K562 (cell line): ENCODE results near the gene MCM5. TPM values are rescaled to one million over a fixed set of nuclear protein-coding genes. Genes with fewer than 3 reads are reported as not detected.

Experiments used
- ATAC-seq: fragments of 200-7000 bp; cut with Tn5 transposase; 3 replicates; pipeline ENCODE4 v1.9.1; 2020; ENCODE audit warnings: moderate library complexity
- BruUV-seq: library from RNA; stranded (reverse); fragments of 400-500 nt; replicated peaks from 2 replicates; lab custom pipeline; 2021; lab: Mats Ljungman, UMichigan
- CTCF ChIA-PET: fragments of 300-600 bp; formaldehyde crosslinking; extraction: SDS; loops from one replicate; lab custom pipeline; 2021; ENCODE audit warnings: low intra/inter-chr PET ratio; lab: Yijun Ruan, JAX
- POLR2A ChIA-PET: fragments of 300-600, 350-650 bp; sonication (Branson Sonifier 250); formaldehyde crosslinking; extraction: SDS; loops from one replicate; lab custom pipeline; 2021; ENCODE audit warnings: antibody characterized with exemption, inconsistent platforms; lab: Yijun Ruan, JAX
- DNase-seq, 4 experiments: peaks; one replicate each; pipeline versions ENCODE4 v3.0.0 to v3.0.0-alpha.2; 2011 to 2018; ENCODE audit warnings: low spot score in 3 of 4, mixed read lengths in 3 of 4; ENCODE audit errors: extremely low read depth in 1 of 4
- FAIRE-seq: peaks from 2 replicates; lab custom pipeline; 2011; peaks lifted over from hg19 to GRCh38; lab: Jason Lieb, UNC
- H2AFZ ChIP-seq: 2 replicates; pipeline ENCODE4 v1.6.0; 2011; ENCODE audit warnings: low read depth, low read length, control low read depth, inconsistent platforms
- H3K27ac ChIP-seq: fragments of 200-600 bp; 3 replicates; pipeline ENCODE4 v1.8.0; 2011; ENCODE audit warnings: low read depth, mild to moderate bottlenecking, control low read depth, inconsistent platforms, low read length, moderate library complexity, mixed read lengths; ENCODE audit errors: extremely low read depth
- H3K27me3 ChIP-seq, 2 experiments: fragments of 300-600 bp in 1 of 2; 2 replicates in 1 of 2; 3 replicates in 1 of 2; pipeline versions ENCODE4 v1.6.0 to v1.8.0; 2011; ENCODE audit warnings: inconsistent platforms in 2 of 2, low read length in 2 of 2, mild to moderate bottlenecking in 1 of 2, mixed read lengths in 1 of 2, moderate library complexity in 1 of 2; ENCODE audit not compliant: control insufficient read depth in 2 of 2, insufficient read depth in 2 of 2
- H3K36me3 ChIP-seq: fragments of 300-600 bp; 3 replicates; pipeline ENCODE4 v1.8.0; 2011; ENCODE audit warnings: mild to moderate bottlenecking, low read length, inconsistent platforms; ENCODE audit not compliant: control insufficient read depth, insufficient read depth
- H3K4me1 ChIP-seq, 2 experiments: fragments of 200-600 bp in 1 of 2; replicated peaks in 1 of 2; 2 replicates in 1 of 2; 3 replicates in 1 of 2; pipeline versions ENCODE4 v1.5.1 to v1.8.0; 2011; ENCODE audit warnings: inconsistent platforms in 2 of 2, low read length in 2 of 2, mild to moderate bottlenecking in 1 of 2, mixed read lengths in 1 of 2, moderate library complexity in 1 of 2; ENCODE audit not compliant: control insufficient read depth in 2 of 2, insufficient read depth in 2 of 2
- H3K4me2 ChIP-seq: 2 replicates; pipeline ENCODE4 v1.6.1; 2011; ENCODE audit warnings: low read length, control low read depth, inconsistent platforms, mixed read lengths; ENCODE audit not compliant: insufficient read depth
- H3K4me3 ChIP-seq: fragments of 200-600 bp; sonication (generic), shearing (Covaris generic); 2 replicates; pipeline ENCODE4 v1.5.1; 2016; ENCODE audit warnings: control low read depth, inconsistent platforms
- H3K79me2 ChIP-seq: fragments of 200-600 bp; 3 replicates; pipeline ENCODE4 v1.8.0; 2011; ENCODE audit warnings: low read length, inconsistent platforms; ENCODE audit not compliant: control insufficient read depth, insufficient read depth
- H3K9ac ChIP-seq, 2 experiments: 2 replicates each; pipeline versions ENCODE4 v1.6.0 to v1.6.1; 2011; ENCODE audit warnings: low read depth in 2 of 2, low read length in 2 of 2, control low read depth in 1 of 2, inconsistent platforms in 1 of 2, mild to moderate bottlenecking in 1 of 2, mixed read lengths in 1 of 2; ENCODE audit not compliant: insufficient read depth in 1 of 2
- H3K9me1 ChIP-seq: one replicate; pipeline ENCODE4 v1.6.0; 2011; ENCODE audit warnings: inconsistent platforms, mild to moderate bottlenecking, low read length, moderate library complexity; ENCODE audit not compliant: control insufficient read depth, insufficient read depth
- H3K9me3 ChIP-seq: replicated peaks from 2 replicates; pipeline ENCODE4 v1.5.1; 2011; ENCODE audit warnings: low read depth, low read length, inconsistent platforms; ENCODE audit not compliant: control insufficient read depth, insufficient read depth
- H4K20me1 ChIP-seq: replicated peaks from 2 replicates; pipeline ENCODE4 v1.6.1; 2011; ENCODE audit warnings: low read length, inconsistent platforms, mixed read lengths; ENCODE audit not compliant: control insufficient read depth, insufficient read depth
- CBX3 ChIP-seq, 2 experiments: IDR thresholded peaks; 1 replicate in 1 of 2; 2 replicates in 1 of 2; pipeline ENCODE4 v1.6.1; 2012; ENCODE audit warnings: inconsistent platforms in 2 of 2, low read length in 2 of 2, borderline replicate concordance in 1 of 2, control low read depth in 1 of 2
- CBX5 ChIP-seq: IDR thresholded peaks from 2 replicates; pipeline ENCODE4 v1.6.1; 2014; ENCODE audit warnings: low read depth, borderline replicate concordance
- DMBX1 ChIP-seq: fragments of 250-450 bp; sonication (Bioruptor Pico); IDR thresholded peaks from 2 replicates; pipeline ENCODE4 v1.8.0; 2022; ENCODE audit warnings: inconsistent platforms, mild to moderate bottlenecking, moderate library complexity, borderline replicate concordance
- DNMT1 ChIP-seq: fragments of 450-650 bp; IDR thresholded peaks from 2 replicates; pipeline ENCODE4 v1.6.1; 2016; ENCODE audit warnings: antibody characterized with exemption, mild to moderate bottlenecking
- ELF2 ChIP-seq: fragments of 250-450 bp; sonication (Bioruptor Pico); IDR thresholded peaks from 2 replicates; pipeline ENCODE4 v1.5.0; 2021; ENCODE audit warnings: mild to moderate bottlenecking
- MCM3 ChIP-seq: fragments of 450-650 bp; IDR thresholded peaks from 2 replicates; pipeline ENCODE4 v1.6.1; 2016
- MEF2A ChIP-seq: IDR thresholded peaks from 2 replicates; pipeline ENCODE4 v1.6.1; 2011; ENCODE audit warnings: low read depth, mild to moderate bottlenecking, low read length, moderate library complexity; ENCODE audit not compliant: control insufficient read depth
- RFX5 ChIP-seq: IDR thresholded peaks from 2 replicates; pipeline ENCODE4 v1.6.1; 2011; ENCODE audit warnings: low read depth, mild to moderate bottlenecking, improper control_type of control experiment, low read length
- U2AF2 ChIP-seq: fragments of 200-400 bp; formaldehyde crosslinking; optimal IDR thresholded peaks from 2 replicates; pipeline ENCODE3; 2017; ENCODE audit warnings: low read depth, mild to moderate bottlenecking, low read length
- ZFP36 ChIP-seq: fragments of 150-350 bp; IDR thresholded peaks from 2 replicates; pipeline ENCODE4 v1.6.1; 2018; ENCODE audit warnings: low read length, low read depth; ENCODE audit not compliant: partially characterized antibody
- ZNF785 ChIP-seq: fragments of 250-450 bp; sonication (Bioruptor Pico); IDR thresholded peaks from 2 replicates; pipeline ENCODE4 v1.4.0; 2020; ENCODE audit warnings: mild to moderate bottlenecking
- WGBS: fragments of 100-300 bp; shearing (Covaris generic); methylation state at CpG from one replicate; pipeline ENCODE4 v1.1.6; 2016; ENCODE audit warnings: low coverage, mixed read lengths; ENCODE audit not compliant: insufficient coverage; ENCODE audit errors: missing lambda C conversion rate; 5-methylcytosine and 5-hydroxymethylcytosine counted together
- in situ Hi-C: fragments of 300-500 bp; cut with MboI; formaldehyde crosslinking; loops from 4 replicates; pipeline ENCODE4 v1.15.0; 2018; ENCODE audit warnings: inconsistent platforms, mixed read lengths
- intact Hi-C: fragments of 100-400 bp; cut with micrococcal nuclease; formaldehyde crosslinking; loops from 2 replicates; pipeline ENCODE4 v1.14.2; 2022
- polyA plus RNA-seq, 8 experiments: library from polyadenylated mRNA; depleted of rRNA in 4 of 8; stranded (reverse) in 5 of 8; unstranded in 3 of 8; fragments of >200 nt; fragmentation: Nextera tagmentation in 2 of 8; fragmentation: Illumina TruSeq in 1 of 8; extraction: Ambion mirVana in 2 of 8; extraction: Trizol in 1 of 8; gene quantifications; 2 replicates each; pipeline versions ENCODE4 v1.2.1 to v1.2.3, GENCODE V29; 2011 to 2014; ENCODE audit warnings: inconsistent platforms in 1 of 8, missing spikeins in 1 of 8
- total RNA-seq, 7 experiments: library from RNA; depleted of rRNA in 6 of 7; stranded (reverse); fragments of >200 nt in 6 of 7; fragmentation: Illumina TruSeq in 2 of 7; extraction: Trizol in 2 of 7; gene quantifications; 2 replicates each; pipeline versions ENCODE4 v1.2.1 to v1.2.3, GENCODE V29; 2011 to 2021; ENCODE audit warnings: low replicate concordance in 1 of 7
- TF ChIP-seq, protein P1 (sequence below): sonication (generic); formaldehyde crosslinking; IDR thresholded peaks from 2 replicates; pipeline ENCODE4 v1.8.1; 2023; ENCODE audit warnings: mild to moderate bottlenecking, missing genetic modification reagents

Gene MCM5
- total and polyA plus RNA-seq, 9 of the 15 experiments (the other 6 are each of a cell fraction or from before 2014, with no cell fraction given): 5.6 to 180 (median 66.1) TPM

- Histone ChIP-seq H3K36me3 (no peaks in the 10 kb centered on the region), H3K9me1 (no peaks in the 10 kb centered on the region), H3K9ac (no peak within 1 kb of the TSS), H3K9me3 (no peaks in the 10 kb centered on the region), H3K4me1 (peaks cover 20 to 24% of the 10 kb centered on the region in 2 experiments), H2AFZ (no peak within 1 kb of the TSS), H4K20me1 (no peaks in the 10 kb centered on the region), H3K27ac (no peak within 1 kb of the TSS), H3K4me2 (no peak within 1 kb of the TSS), H3K27me3 (no peaks in the 10 kb centered on the region), H3K4me3 (no peak within 1 kb of the TSS), H3K79me2 (no peaks in the 10 kb centered on the region)
- BruUV-seq: no TSS peak
- intact Hi-C loops: no loop called here
- ChIA-PET CTCF (no interaction called here), POLR2A (no interaction called here)
- WGBS: 82% methylated on average over 5 of the region's 47 CpGs
- in situ Hi-C loops: no loop called here
- no peak for DNase-seq
- no peak for ATAC-seq
- TF ChIP-seq ELF2 (CRISPR knock-in tag): no peak
- TF ChIP-seq RFX5: no peak
- no peak for TF ChIP-seq U2AF2
- no peak for TF ChIP-seq DMBX1 (CRISPR knock-in tag)
- TF ChIP-seq CBX3 (IDR thresholded peaks at IDR 0.05; ENCODE audit: borderline replicate concordance in 1 of 2, low read length in 2 of 2): no peak
- TF ChIP-seq CBX5: no peak
- no peak for TF ChIP-seq MEF2A
- no peak for TF ChIP-seq DNMT1
- TF ChIP-seq MCM3: peak; percentile 81
- TF ChIP-seq ZNF785 (CRISPR knock-in tag): no peak
- TF ChIP-seq ZFP36: no peak
- TF ChIP-seq, protein P1, sequence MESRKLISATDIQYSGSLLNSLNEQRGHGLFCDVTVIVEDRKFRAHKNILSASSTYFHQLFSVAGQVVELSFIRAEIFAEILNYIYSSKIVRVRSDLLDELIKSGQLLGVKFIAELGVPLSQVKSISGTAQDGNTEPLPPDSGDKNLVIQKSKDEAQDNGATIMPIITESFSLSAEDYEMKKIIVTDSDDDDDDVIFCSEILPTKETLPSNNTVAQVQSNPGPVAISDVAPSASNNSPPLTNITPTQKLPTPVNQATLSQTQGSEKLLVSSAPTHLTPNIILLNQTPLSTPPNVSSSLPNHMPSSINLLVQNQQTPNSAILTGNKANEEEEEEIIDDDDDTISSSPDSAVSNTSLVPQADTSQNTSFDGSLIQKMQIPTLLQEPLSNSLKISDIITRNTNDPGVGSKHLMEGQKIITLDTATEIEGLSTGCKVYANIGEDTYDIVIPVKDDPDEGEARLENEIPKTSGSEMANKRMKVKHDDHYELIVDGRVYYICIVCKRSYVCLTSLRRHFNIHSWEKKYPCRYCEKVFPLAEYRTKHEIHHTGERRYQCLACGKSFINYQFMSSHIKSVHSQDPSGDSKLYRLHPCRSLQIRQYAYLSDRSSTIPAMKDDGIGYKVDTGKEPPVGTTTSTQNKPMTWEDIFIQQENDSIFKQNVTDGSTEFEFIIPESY (CRISPR knock-in tag): 0 out of 2 replicates have a peak, but pooled peaks have one; percentile 18
- FAIRE-seq: no peak
Observed at GRCh38 chr22:35380537-35381423, 19.2 kb upstream of the MCM5 start, which contains the start of gene HMOX1. HMOX1 (plus strand) TSS chr22:35381096; CDS start chr22:35381174, 78 bp downstream.
